T-helper 2 cell treated with Interferon-gamma antibody and Interleukin-4, amounts not matched to agents 100 ng/mL and 5 ng/mL, for 36 hours (primary cell): ENCODE results near the gene METTL9. TPM values are rescaled to one million over a fixed set of nuclear protein-coding genes. Genes with fewer than 3 reads are reported as not detected.
"Not testable (repeated sequence)": the region's sequence is repeated elsewhere in the genome, so short reads cannot be mapped to it uniquely, and the experiment has no call there.

Experiments used
- intact Hi-C: fragments of 100-400 bp; cut with micrococcal nuclease; formaldehyde crosslinking; loops from one replicate; pipeline ENCODE4 v1.15.1; 2023
- total RNA-seq: library from RNA; stranded (reverse); gene quantifications from 2 replicates; pipeline ENCODE4 v1.2.3, GENCODE V29; 2022

METTL9 gene
- total RNA-seq, 1 donor from 2014 or later, result 78.5 TPM

DNA sequence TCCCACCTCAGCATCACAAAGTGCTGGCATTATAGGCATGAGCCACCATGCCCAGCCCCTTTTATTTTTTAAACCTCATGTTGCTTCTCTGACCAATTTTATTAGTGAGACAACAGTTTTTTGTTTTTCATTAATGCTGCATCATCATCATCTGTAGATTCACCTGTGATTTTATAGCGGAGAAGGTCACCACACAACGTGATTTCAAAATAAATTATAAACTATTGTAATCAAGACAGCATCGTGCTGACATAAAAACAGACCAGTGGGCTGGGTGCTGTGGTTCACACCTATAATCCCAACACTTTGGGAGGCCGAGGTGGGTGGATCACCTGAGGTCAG lies 28.7 kb upstream of the METTL9 start:
- intact Hi-C loops, result no loop called here

DNA sequence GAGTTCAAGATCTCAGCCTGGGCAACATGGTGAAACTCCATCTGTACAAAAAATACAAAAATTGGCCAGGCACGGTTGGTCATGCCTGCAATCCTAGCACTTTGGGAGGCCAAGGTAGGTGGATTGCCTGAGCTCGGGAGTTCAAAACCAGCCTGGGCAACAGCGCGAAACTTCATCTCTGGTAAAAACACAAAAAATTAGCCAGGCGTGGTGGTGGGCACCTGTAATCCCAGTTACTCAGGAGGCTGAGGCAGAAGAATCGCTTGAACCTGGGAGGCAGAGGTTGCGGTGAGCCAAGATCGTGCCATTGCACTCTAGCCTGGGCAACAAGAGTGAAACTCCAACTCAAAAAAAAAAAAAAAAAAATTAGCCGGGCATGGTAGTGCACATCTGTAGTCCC lies 25.9 kb upstream of the METTL9 start:
- intact Hi-C loops, result not testable (repeated sequence)

DNA sequence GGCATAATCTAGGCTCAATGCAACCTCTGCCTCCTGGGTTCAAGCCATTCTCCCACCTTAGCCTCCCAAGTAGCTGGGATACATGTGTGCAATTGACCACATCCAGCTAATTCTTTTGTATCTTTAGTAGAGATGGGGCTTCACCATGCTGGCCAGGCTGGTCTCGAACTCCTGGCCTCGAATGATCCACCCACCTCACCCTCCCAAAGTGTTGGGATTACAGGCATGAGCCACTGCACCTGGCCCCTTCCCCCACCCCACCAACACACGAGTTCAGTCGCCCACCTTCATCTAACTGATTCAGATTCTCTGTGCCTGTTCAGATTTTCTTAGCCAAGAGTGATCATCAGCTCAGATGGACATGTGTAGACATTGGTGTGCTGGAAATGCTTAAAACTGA lies 25.0 kb upstream of the METTL9 start:
- intact Hi-C loops, result no loop called here

DNA sequence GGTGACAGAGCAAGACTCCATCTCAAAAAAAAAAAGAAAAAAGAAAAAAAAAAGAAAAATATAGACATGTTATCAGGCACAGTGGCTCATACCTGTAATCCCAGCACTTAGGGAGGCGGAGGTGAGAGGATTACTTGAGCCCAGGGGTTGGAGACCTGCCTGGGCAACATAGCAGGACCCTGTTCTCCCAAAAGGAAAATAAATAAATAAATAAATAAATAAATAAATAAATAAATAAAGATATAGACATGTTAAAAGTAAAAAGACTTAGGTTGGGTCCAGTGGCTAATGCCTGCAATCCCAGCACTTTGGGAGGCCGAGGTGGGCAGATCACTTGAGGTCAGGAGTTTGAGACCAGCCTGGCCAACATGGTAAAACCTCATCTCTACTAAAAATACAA lies 23.1 kb upstream of the METTL9 start:
- intact Hi-C loops, result not testable (repeated sequence)

DNA sequence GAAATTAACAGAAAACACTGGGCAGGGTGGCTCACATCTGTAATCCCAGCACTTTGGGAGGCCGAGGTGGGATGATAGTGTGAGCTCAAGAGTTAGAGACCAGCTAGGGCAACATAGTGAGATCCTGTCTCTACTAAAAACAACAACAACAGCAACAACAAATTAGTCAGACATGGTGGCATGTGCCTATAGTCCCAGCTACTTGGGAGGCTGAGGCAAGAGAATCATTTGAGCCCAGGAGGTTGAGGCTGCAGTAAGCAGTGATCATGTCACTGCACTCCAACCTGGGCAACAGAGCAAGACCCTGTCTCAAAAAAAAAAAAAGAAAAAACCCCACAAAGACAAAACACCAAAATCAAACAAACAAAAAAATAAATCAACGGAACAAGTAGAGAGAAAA lies 21.9 kb upstream of the METTL9 start:
- intact Hi-C loops, result not testable (repeated sequence)

GRCh38 chr16:21578311-21578710 lies 21.1 kb upstream of the METTL9 start:
- intact Hi-C loops, result not testable (repeated sequence)

DNA sequence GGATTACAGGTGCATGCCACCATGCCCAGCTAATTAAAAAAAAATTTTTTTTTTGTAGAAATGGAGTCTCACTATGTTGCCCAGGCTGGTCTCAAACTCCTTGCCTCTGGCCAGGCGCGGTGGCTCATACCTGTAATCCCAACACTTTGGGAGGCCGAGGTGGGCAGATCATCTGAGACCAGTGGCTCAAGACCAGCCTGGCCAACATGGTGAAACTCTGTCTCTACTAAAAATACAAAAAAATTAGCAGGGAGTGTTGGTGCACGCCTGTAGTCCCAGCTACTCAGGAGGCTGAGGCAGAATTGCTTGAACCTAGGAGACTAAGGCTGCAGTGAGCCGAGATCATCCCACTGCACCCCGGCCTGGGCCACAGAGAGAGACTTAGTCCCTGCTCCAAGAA lies 19.2 kb upstream of the METTL9 start:
- intact Hi-C loops, result not testable (repeated sequence)

DNA sequence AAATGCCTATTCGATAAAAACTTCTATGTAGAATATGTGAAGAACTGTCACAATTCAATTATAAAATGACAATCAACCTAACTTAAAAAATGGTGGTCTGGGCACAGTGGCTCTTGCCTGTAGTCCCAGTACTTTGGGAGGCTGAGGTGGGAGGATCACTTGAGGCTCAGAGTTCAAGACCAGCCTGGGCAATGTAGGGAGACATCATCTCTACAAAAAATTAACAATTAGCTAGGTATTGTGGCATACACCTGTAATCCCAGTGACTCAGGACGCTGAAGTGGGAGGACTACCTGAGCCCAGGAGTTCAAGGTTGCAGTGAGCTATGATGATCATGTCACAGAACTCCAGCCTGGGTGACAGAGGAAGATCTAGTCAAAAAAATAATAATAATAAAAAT lies 18.6 kb upstream of the METTL9 start:
- intact Hi-C loops, result no loop called here

DNA sequence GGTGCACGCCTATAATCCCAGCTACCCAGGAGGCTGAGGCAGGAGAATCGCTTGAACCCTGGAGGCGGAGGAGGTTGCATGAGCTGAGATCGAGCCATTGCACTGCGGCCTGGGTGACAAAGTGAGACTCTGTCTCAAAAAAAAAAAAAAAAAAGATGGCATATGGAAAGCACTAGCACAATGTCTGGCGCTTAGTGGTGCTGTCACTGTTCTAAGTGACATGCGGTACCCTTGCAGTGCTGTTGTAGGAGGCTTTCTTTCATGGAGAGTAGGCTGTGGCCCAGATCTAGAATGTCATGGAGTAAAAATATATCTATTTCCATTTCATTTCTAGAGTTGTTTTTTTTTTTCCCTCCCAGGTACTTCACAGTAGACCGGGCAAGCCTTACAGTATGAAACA lies 14.6 kb upstream of the METTL9 start:
- intact Hi-C loops, result loop anchor here (1.0 kb wide), 2 partner anchors 55 to 123 kb away; no protein-coding TSS in a partner anchor

DNA sequence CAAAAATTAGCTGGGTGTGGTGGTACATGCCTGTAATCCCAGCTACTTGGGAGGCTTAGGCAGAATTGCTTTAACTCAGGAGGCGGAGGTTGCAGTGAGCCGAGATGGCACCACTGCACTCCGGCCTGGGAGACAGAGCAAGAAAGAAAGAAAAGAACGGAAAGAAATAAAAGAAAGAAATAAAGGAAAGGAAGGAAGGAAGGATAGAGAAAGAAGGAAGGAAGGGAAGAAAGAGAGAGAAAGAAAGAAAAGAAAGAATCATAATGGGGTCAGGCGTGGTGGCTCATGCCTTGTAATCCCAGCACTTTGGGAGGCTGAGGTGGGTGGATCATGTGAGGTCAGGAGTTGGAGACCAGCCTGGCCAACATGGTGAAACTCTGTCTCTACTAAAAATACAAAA lies 10.8 kb upstream of the METTL9 start:
- intact Hi-C loops, result not testable (repeated sequence)

DNA sequence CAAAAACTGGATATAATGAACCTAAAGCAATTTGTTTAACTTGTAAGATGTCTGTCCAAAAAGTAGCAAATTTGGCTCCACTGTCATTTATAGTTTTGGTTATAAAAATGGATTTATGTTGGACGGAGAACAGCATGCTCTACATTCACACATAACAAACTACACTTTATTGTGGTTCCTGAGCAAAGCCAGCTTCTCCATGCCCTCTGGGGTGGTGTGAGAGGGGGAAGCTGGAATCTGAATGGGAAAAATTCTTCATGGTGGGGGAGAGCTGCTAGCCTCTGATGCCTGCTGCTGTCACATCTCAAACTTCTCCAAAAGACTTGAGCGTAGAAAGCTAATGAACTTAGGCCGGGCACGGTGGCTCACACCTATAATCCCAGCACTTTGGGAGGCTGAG lies 9.8 kb upstream of the METTL9 start:
- intact Hi-C loops, result no loop called here

DNA sequence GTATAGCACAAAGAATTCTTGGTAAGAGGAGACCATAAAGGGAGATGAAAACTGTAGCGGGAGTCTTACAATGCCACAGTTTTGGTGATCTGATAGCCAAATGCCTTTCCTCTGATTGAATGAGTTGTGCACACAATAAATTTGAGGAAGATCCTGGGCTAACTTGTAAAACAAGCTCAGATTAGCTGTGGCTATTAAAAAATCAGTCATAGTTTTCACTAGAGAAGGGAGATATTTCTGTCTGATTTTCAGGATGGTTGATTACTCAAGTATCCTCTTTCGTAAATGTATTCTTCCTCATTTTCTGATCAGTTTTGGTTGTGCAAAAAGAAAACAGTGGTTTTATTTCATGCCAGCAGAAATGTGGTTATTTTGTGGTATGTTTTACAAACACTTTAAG lies 9.1 kb upstream of the METTL9 start:
- intact Hi-C loops, result no loop called here

GRCh38 chr16:21590796-21591195 lies 8.6 kb upstream of the METTL9 start:
- intact Hi-C loops, result no loop called here

DNA sequence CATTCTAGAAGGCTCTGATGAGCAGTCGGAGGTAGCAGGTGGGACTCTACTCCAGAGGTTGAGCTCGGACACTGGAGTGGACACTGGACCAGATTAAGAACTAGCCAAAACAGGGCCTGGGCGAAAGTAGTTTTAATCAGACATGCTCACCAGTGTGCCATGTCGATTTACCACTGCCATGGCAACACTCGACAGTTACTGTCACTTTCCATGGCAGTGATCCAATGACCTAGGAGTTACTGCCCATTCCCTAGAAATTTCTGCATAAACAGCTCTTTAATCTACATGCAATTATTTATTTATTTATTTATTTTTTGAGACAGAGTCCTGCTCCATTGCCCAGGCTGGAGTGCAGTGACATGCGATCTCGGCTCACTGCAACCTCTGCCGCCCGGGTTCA lies 7.2 kb upstream of the METTL9 start:
- intact Hi-C loops, result no loop called here

GRCh38 chr16:21593530-21594289 lies 5.7 kb upstream of the METTL9 start:
- intact Hi-C loops, result no loop called here

- intact Hi-C loops, result no loop called here
These were observed 1.8 kb upstream of the METTL9 start for GRCh38 chr16:21597561-21598030.

- intact Hi-C loops, result no loop called here
These were observed 1.2 kb upstream of the METTL9 start for GRCh38 chr16:21598206-21598605.

DNA sequence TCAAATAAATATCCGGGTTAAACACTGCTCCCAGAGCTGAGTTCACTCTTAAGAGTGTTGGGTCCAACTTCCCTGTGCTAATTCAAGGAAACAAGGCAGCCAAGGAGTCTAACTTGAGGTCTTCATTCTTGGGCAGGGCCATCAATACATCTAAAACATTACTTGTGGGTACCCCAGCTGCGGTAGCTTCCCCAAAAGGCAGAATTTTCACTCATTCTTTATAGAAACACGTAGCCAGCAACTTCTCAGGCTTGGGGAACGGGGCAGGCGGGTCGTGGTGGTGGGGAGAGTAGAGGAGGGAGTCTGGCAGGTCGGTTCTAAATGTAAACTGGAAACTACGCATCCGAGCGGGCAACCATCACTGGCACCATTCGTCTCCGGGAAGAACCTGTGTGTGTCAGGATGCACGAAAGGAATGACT lies 666 bp upstream of the METTL9 start:
- intact Hi-C loops, result loop anchor here (1.0 kb wide), 2 partner anchors 47 to 592 kb away; no protein-coding TSS in a partner anchor

DNA sequence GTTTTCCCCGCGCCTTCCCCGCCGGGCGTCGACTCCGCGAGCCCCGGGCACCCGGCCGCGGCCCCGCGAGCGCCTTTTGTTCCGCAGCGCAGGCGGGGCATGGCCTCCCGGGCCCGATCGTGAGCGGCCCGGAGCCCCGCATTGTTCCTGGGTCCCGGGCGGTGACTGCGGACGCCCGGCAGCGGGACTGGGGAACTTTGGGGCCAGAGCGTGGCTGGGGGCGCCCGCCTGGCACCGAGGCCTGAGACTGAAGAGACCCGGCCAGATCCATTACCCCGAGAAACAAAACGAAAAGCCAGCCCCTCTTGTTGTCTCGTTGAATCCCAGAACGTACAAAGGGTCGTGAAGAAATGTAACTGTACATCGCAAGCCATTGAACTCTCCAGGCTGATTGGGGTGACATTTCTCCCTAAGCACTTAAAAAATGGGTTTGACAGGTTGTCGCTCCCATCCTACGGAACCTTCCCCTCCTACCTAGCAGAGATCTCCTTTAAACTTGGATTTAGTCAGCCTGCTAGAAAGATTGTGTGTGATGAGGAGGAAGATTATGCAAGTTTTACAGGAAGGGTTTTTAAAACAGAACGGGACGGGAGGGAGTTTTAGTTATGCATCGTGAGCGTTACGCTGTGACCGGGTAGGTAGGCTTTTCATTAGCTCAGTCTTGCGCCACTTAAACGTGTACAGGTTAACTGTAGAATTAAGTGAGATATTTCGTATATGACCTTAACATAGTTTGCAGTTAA lies 825 bp downstream of the METTL9 start:
- intact Hi-C loops, result loop anchor here (10.0 kb wide), 1 partner anchor 355 kb away; the partner anchor contains the start of gene UQCRC2

DNA sequence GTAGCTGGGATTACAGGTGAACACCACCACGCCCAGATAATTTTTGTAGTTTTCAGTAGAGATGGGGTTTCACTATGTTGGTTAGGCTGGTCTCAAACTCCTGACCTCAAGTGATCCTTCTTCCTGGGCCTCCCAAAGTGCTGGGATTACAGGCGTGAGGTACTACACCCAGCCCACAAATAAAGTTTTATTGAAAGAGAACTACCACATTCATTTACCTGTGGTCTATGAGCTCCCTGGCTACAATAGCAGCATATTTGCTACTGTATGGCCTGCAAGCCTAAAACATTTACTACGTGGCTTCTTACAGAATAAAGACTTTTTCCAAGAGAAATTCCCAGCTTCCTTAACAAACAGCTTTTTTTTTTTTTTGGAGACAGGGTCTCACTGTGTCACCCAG lies 3.4 kb downstream of the METTL9 start:
- intact Hi-C loops, result loop anchor here (10.0 kb wide), 1 partner anchor 352 kb away; the partner anchor contains the start of gene UQCRC2

DNA sequence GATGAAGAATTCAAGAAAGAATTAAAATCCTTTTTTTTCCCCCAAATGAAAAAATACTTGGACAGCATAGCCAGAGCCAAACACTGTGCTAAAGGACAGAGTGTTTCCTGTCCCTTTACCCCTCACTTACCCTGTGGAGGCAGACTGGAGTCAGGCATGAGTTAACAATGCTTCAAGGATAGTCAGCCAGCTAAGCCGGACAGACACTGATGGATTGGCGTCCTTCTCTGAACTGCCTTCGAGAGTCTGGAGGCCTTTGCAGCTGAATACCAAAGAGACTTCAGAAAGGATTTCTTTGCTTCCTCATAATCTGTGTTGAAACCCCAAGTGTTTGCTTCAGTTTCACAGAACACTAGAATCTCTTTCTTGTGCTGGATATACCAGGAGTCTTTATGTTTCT lies 4.6 kb downstream of the METTL9 start:
- intact Hi-C loops, result loop anchor here (10.0 kb wide), 1 partner anchor 351 kb away; the partner anchor contains the start of gene UQCRC2

GRCh38 chr16:21605848-21606247 lies 6.5 kb downstream of the METTL9 start:
- intact Hi-C loops, result loop anchor here (10.0 kb wide), 1 partner anchor 349 kb away; the partner anchor contains the start of gene UQCRC2
